ENCODE results near the gene NME1.
A peak's percentile ranks its signal among the peaks of the same experiment; 100 is the strongest.
"Not testable (repeated sequence)": the region's sequence is repeated elsewhere in the genome, so short reads cannot be mapped to it uniquely, and the experiment has no call there.

Gene NME1

DNA sequence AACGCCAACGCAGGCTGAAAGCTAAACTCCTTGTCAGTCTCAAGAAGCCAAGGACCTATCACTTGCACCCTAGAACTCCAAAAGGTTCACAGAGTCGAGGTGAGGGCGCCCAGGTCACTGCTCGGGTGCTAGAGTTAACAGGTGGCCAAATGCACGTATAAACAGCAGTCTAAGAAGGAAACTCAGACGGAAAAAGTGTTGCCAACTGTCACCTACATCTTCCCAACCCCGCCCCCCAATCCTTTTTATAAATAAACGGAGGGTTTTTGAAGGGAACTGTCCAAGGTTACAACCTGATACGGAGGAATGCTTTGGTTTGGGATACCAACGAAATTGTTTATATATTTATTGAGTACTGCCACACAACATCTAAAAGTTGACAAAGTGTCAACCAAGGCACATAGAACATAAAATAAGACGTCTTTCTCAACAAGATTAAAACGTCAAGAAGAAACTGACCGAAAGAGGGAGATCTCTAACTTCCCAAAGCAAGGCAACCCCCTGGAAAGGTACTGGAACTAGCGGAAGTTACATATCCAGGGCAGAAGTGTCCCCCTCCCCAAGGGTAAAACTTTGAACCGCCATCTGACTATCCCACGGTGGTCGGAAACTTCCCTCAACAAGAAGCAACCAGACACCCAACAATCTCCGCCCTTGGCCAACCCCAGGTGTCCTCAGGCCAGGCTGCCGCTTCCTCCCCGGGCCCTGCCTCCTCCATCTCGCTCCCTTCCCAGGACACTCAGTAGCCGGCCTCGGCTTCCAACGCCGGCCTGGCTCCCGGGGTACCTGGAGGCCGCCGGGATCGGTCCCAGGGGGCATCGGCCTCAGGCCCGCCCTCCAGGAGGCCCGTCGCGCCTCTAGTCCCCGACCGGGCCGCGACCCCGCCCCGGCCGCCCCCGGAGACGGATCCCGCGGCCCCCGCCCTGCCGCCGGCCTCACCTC lies 33.7 kb upstream of the NME1 start:
- Mint-ChIP-seq H3K27ac (peak overlapping the region; percentile 85 to 99 (median 96)), H3K4me3 (peak overlapping the region; percentile 90 to 98 (median 94)), H3K4me1 (peaks cover 41% of the 10 kb centered on the region), H3K27me3 (ENCODE audit: low read depth) (no peaks in the 10 kb centered on the region), H3K9me3 (no peaks in the 10 kb centered on the region), H3K36me3 (ENCODE audit: low read depth) (no peaks in the 10 kb centered on the region)
- TF ChIP-seq, protein P1, sequence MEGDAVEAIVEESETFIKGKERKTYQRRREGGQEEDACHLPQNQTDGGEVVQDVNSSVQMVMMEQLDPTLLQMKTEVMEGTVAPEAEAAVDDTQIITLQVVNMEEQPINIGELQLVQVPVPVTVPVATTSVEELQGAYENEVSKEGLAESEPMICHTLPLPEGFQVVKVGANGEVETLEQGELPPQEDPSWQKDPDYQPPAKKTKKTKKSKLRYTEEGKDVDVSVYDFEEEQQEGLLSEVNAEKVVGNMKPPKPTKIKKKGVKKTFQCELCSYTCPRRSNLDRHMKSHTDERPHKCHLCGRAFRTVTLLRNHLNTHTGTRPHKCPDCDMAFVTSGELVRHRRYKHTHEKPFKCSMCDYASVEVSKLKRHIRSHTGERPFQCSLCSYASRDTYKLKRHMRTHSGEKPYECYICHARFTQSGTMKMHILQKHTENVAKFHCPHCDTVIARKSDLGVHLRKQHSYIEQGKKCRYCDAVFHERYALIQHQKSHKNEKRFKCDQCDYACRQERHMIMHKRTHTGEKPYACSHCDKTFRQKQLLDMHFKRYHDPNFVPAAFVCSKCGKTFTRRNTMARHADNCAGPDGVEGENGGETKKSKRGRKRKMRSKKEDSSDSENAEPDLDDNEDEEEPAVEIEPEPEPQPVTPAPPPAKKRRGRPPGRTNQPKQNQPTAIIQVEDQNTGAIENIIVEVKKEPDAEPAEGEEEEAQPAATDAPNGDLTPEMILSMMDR (IDR thresholded peaks at IDR 0.05; ENCODE audit: unreplicated experiment in 3 of 3) = peak; percentile 27 to 40 (median 37)

DNA sequence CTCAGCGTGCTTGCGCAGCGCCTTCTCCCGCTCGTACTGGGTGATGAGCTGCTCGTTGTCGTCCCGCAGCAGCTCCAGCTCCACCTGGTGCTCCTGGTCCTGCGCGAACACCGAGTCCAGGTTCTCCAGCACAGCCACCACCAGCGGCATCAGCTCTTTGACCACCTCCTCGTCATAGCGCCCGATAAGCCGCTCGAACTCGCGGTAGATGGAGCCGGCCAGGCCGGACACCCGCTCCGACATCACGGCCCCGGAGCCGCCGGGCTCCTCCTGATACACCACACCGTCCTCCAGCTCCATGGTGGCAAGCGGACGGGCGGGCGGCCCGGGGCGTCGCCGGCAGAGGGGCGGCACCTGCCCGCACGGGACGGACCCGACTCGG lies 33.0 kb upstream of the NME1 start:
- Mint-ChIP-seq H3K9me3 (no peaks in the 10 kb centered on the region), H3K36me3 (ENCODE audit: low read depth) (no peaks in the 10 kb centered on the region), H3K27me3 (ENCODE audit: low read depth) (no peaks in the 10 kb centered on the region), H3K27ac (peak overlapping the region; percentile 85 to 99 (median 96)), H3K4me1 (peaks cover 41% of the 10 kb centered on the region), H3K4me3 (peak overlapping the region; percentile 90 to 98 (median 94))
- TF ChIP-seq, protein P1 (IDR thresholded peaks at IDR 0.05; ENCODE audit: unreplicated experiment in 3 of 3) = no peak

DNA sequence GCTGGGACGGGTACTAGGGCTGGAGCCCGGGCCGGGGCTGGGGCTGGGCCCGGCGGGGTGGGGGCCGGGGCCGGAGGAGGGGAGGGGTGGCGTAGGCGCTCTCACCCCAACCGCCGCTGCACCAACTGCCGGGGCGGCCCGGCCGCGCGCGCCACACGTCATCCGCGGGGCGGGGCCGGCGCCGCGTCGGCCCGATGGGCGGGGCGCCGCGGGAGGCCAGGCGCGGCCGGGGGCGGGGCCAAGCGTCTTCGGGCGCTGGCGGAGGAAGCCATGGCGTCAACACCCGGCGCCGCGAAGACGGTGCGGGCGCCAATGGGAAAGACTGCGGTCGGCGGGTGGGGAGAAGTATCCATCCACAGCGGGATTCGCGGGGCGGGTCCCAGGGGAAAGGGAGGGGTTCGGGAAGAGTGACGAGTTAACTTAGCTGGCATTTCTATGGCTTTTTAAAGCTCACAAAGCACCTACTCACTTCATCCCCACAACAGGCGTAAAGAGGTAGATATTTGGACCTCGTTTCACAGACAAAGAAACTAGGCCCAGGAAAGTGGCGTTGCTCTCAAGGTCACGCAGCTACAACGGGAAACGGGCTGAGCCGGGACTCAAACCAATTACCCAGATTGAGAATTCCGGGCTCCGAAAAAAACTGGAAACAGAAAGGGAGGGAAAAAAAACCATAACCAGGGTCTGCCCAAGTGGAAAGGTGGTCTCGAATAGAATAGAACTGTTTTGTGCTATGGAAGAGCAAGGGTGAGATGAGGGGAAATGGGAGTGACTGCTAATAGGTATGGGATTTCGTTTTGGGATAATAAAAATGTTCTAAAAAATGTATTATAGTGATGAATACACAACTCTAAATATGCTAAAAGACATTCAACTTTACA lies 32.4 kb upstream of the NME1 start, which contains the start of gene SPAG9:
Gene SPAG9 (minus strand): TSS at position 130 of the 881 bp plus-strand sequence. CDS start 212 bp downstream, outside the sequence.
- no peaks in the 10 kb centered on the region for H3K9me3 Mint-ChIP-seq
- H3K4me1 Mint-ChIP-seq = peaks cover 41% of the 10 kb centered on the region
- H3K36me3 Mint-ChIP-seq (ENCODE audit: low read depth) = no peaks in the 10 kb centered on the region
- no peaks in the 10 kb centered on the region for H3K27me3 Mint-ChIP-seq (ENCODE audit: low read depth)
- TF ChIP-seq, protein P1 (IDR thresholded peaks at IDR 0.05; ENCODE audit: unreplicated experiment in 3 of 3) = no peak
- H3K27ac Mint-ChIP-seq = peak within 1 kb of the TSS; percentile 99 to 100 (median 100)
- H3K4me3 Mint-ChIP-seq = peak within 1 kb of the TSS; percentile 94 to 98 (median 95)

DNA sequence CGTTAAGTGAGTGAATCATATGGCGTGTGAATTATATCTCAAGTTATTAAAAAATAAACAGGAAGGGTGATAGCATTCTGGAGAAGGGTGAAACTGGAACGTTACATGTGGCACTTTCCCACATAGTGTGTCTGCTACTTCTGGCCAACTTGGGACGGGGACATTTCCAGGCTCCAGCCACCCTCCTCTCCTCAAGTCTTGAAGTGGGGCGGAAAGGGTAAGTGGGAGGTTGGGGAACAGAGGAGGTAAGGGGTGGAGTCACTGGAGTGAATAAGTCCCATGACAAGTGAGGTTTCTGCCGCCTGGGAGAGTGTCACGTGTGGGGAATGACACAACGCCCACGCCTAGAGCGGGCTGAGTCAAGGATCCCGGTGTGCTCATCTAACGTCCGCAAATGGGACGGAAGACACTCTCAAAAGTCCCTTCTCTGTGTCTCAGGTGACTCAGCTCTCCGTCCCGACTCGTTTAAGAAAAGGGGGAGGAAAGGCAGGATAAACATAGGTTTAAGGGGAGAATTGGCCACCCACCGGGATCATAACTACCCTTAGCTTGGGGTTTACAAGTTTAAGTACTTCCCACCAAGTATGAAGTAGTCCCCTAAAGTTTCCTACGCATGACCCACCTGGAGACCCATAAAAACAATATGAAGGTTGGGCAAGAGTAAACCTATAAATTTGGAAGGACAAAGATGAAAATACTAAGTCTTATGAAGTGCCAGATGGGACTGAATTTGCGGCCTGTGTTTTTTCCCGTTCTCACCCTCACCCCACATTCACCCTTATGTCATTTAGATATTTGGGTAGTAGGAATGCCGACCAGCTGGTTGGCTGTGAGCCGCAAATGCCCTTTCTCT lies 31.5 kb upstream of the NME1 start:
- Mint-ChIP-seq H3K4me1 (peaks cover 38% of the 10 kb centered on the region), H3K4me3 (peak overlapping the region; percentile 89 to 95 (median 94)), H3K9me3 (no peaks in the 10 kb centered on the region), H3K36me3 (ENCODE audit: low read depth) (no peaks in the 10 kb centered on the region), H3K27me3 (ENCODE audit: low read depth) (no peaks in the 10 kb centered on the region), H3K27ac (peak overlapping the region; percentile 99 to 100 (median 100))
- TF ChIP-seq, protein P1 (IDR thresholded peaks at IDR 0.05; ENCODE audit: unreplicated experiment in 3 of 3) = no peak

DNA sequence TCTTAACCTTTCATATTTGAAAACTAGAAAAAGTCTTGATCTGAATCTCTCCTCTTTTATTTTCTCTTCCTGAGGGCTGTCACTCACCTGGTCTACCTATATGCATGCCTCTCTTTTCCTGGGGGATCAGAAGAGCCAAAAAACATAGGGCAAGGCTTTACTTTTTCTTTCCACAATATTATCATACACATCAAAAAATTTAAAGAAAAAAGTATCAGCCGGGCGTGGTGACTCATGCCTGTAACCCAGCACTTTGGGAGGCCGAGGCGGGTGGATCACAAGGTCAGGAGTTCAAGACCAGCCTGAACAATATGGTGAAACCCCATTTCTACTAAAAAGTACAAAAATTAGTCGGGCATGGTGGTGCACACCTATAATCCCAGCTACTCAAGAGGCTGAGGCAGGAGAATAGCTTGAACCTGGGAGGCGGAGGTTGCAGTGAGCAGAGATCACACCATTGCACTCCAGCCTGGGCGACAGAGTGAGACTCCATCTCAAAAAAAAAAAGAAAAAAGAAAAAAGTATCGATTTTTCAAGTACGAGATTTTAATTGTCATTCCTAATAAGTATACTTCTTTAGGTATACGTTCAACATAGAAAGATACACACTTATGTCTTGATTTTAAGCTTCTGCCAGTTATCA lies 30.8 kb upstream of the NME1 start:
- peak overlapping the region; percentile 99 to 100 (median 100) for H3K27ac Mint-ChIP-seq
- not testable (repeated sequence) for H3K27me3 Mint-ChIP-seq (ENCODE audit: low read depth); H3K36me3 Mint-ChIP-seq (ENCODE audit: low read depth); H3K9me3 Mint-ChIP-seq
- H3K4me3 Mint-ChIP-seq = peak overlapping the region; percentile 89 to 95 (median 94)
- H3K4me1 Mint-ChIP-seq = peaks cover 37% of the 10 kb centered on the region

Data from nephron (organoid).